Measurements from ENCODE around the gene SOD2. TPM values are rescaled to one million over a fixed set of nuclear protein-coding genes. Genes with fewer than 3 reads are reported as not detected.
"Not testable (repeated sequence)": the region's sequence is repeated elsewhere in the genome, so short reads cannot be mapped to it uniquely, and the experiment has no call there.

Gene SOD2
- polyA plus RNA-seq, 4 donors, result 108 to 121 (median 113) TPM

- no peak for DNase-seq (ENCODE audit: low read depth in 4 of 4, low spot score in 2 of 4)
These were observed 7.0 kb downstream of the SOD2 start for GRCh38 chr6:159686040-159686439.

GRCh38 chr6:159684013-159684304, 9.1 kb downstream of the SOD2 start:
- no peak for DNase-seq (ENCODE audit: low read depth in 4 of 4, low spot score in 2 of 4)

GRCh38 chr6:159682810-159683209, 10.2 kb downstream of the SOD2 start:
- no peak for DNase-seq (ENCODE audit: low read depth in 4 of 4, low spot score in 2 of 4)

GRCh38 chr6:159682295-159682694, 10.7 kb downstream of the SOD2 start:
- DNase-seq (ENCODE audit: low read depth in 4 of 4, low spot score in 2 of 4), result no peak

GRCh38 chr6:159681191-159681880, 11.7 kb downstream of the SOD2 start:
- DNase-seq (ENCODE audit: low read depth in 4 of 4, low spot score in 2 of 4), result no peak

GRCh38 chr6:159680104-159680503, 12.9 kb downstream of the SOD2 start:
- DNase-seq (ENCODE audit: low read depth in 4 of 4, low spot score in 2 of 4), result no peak

GRCh38 chr6:159679091-159680077, 13.7 kb downstream of the SOD2 start:
- DNase-seq (ENCODE audit: low read depth in 4 of 4, low spot score in 2 of 4), result no peak

- no peak for DNase-seq (ENCODE audit: low read depth in 4 of 4, low spot score in 2 of 4)
These were observed 14.5 kb downstream of the SOD2 start for GRCh38 chr6:159678574-159678973.

GRCh38 chr6:159677506-159678165, 15.4 kb downstream of the SOD2 start:
- no peak for DNase-seq (ENCODE audit: low read depth in 4 of 4, low spot score in 2 of 4)

- DNase-seq (ENCODE audit: low read depth in 4 of 4, low spot score in 2 of 4), result no peak
These were observed 16.0 kb downstream of the SOD2 start for GRCh38 chr6:159676890-159677505.

- not testable (repeated sequence) for DNase-seq (ENCODE audit: low read depth in 4 of 4, low spot score in 2 of 4)
These were observed 16.8 kb downstream of the SOD2 start for GRCh38 chr6:159676236-159676635.

- DNase-seq (ENCODE audit: low read depth in 4 of 4, low spot score in 2 of 4), result no peak
These were observed 27.0 kb downstream of the SOD2 start for GRCh38 chr6:159665868-159666635.

GRCh38 chr6:159663368-159663889, 29.6 kb downstream of the SOD2 start:
- DNase-seq (ENCODE audit: low read depth in 4 of 4, low spot score in 2 of 4), result not testable (repeated sequence)

GRCh38 chr6:159661977-159662376, 31.1 kb downstream of the SOD2 start:
- not testable (repeated sequence) for DNase-seq (ENCODE audit: low read depth in 4 of 4, low spot score in 2 of 4)

- no peak for DNase-seq (ENCODE audit: low read depth in 4 of 4, low spot score in 2 of 4)
These were observed 37.5 kb downstream of the SOD2 start for GRCh38 chr6:159655409-159655988.

- DNase-seq (ENCODE audit: low read depth in 4 of 4, low spot score in 2 of 4), result peak; percentile 13 to 64 (median 34)
These were observed 38.5 kb downstream of the SOD2 start for GRCh38 chr6:159654483-159655098.

GRCh38 chr6:159650314-159650713, 42.7 kb downstream of the SOD2 start:
- DNase-seq (ENCODE audit: low read depth in 4 of 4, low spot score in 2 of 4), result no peak

GRCh38 chr6:159649441-159649840, 43.6 kb downstream of the SOD2 start:
- no peak for DNase-seq (ENCODE audit: low read depth in 4 of 4, low spot score in 2 of 4)

- DNase-seq (ENCODE audit: low read depth in 4 of 4, low spot score in 2 of 4), result peak in 1 of 4 donors; percentile 12
These were observed 46.3 kb downstream of the SOD2 start for GRCh38 chr6:159646733-159647132.
